Adrenal gland (tissue), 12 donors: ENCODE measurements around the gene FNDC3B. TPM values are rescaled to one million over a fixed set of nuclear protein-coding genes. Genes with fewer than 3 reads are reported as not detected.

ENCODE experiments used
- DNase-seq, 7 donors: peaks; one replicate each; pipeline ENCODE4 v3.0.0-alpha.2; 2019 to 2020
- H3K27ac ChIP-seq, 5 donors: fragments of 200-600 bp; sonication (generic) in 4 of 5; 1 replicate in 3 of 5; 2 replicates in 2 of 5; pipeline versions ENCODE4 v1.5.1 to v1.8.0; 2016 to 2020; ENCODE audit warnings: mild to moderate bottlenecking in 1 of 5
- H3K27me3 ChIP-seq: fragments of 200-600 bp; 2 replicates; pipeline ENCODE4 v1.8.0; 2021
- H3K36me3 ChIP-seq, 2 donors: fragments of 200-600 bp; replicated peaks in 1 of 2; 1 replicate in 1 of 2; 2 replicates in 1 of 2; pipeline versions ENCODE4 v1.5.1 to v1.8.0; 2018 to 2022
- H3K4me1 ChIP-seq, 2 donors: fragments of 200-600 bp; replicated peaks in 1 of 2; 1 replicate in 1 of 2; 2 replicates in 1 of 2; pipeline versions ENCODE4 v1.5.1 to v1.8.0; 2018 to 2021
- H3K4me3 ChIP-seq, 4 donors: fragments of 200-600 bp; sonication (generic) in 3 of 4; one replicate each; pipeline ENCODE4 v1.5.1; 2016 to 2018
- H3K9me3 ChIP-seq, 3 donors: fragments of 200-600 bp; sonication (generic) in 1 of 3; replicated peaks in 1 of 3; 1 replicate in 2 of 3; 2 replicates in 1 of 3; pipeline versions ENCODE4 v1.5.1 to v1.8.0; 2016 to 2021
- POLR2A ChIP-seq, 2 donors: fragments of 450-650 bp; IDR thresholded peaks; one replicate each; pipeline ENCODE4 v1.6.1; 2017; ENCODE audit warnings: antibody characterized with exemption in 2 of 2, mild to moderate bottlenecking in 2 of 2, moderate library complexity in 1 of 2
- WGBS, 4 donors: extraction: QIAGEN DNeasy Blood & Tissue Kit in 2 of 4; methylation state at CpG; one replicate each; pipeline versions ENCODE4 v1.1.5 to v1.1.7; 2013 to 2017; 5-methylcytosine and 5-hydroxymethylcytosine counted together
- intact Hi-C, 2 donors: fragments of 100-400 bp; cut with DNase I; formaldehyde crosslinking; loops; one replicate each; pipeline versions ENCODE4 v1.14.1 to v1.15.0; 2022 to 2023
- polyA plus RNA-seq, 3 donors: library from polyadenylated mRNA; stranded (reverse); fragments of 200-250 nt in 2 of 3; fragments of 350-450 nt in 1 of 3; fragmentation: Illumina TruSeq in 1 of 3; extraction: RNeasy Lipid Tissue Mini Kit (QIAGEN cat#74804) in 1 of 3; gene quantifications; one replicate each; pipeline ENCODE4 v1.2.3, GENCODE V29; 2013 to 2014
- total RNA-seq, 9 donors: library from RNA; depleted of rRNA in 4 of 9; stranded (reverse); fragments of >200 nt in 4 of 9; fragments of 120-200 nt in 1 of 9; fragmentation: NEBNext Ultra II Directional in 1 of 9; extraction: Animal tissue kit (Norgen Biotek cat#: 25700) in 1 of 9; gene quantifications; one replicate each; pipeline versions ENCODE4 v1.1.0 to v1.2.4, GENCODE V29; 2013 to 2023
- TF ChIP-seq, protein P1 (sequence below), 6 experiments: fragments of 450-650 bp in 4 of 6; fragments of 200-600 bp in 2 of 6; sonication (generic) in 1 of 6; IDR thresholded peaks; 1 replicate in 5 of 6; 2 replicates in 1 of 6; pipeline versions ENCODE4 v1.5.1 to v1.8.0; 2016 to 2021; ENCODE audit warnings: antibody characterized with exemption in 6 of 6, mild to moderate bottlenecking in 2 of 6, moderate library complexity in 1 of 6
- donor health status: healthy with polysubstance abuse.
- donor health status: Bipolar disorder and iron deficiency.
- donor health status: DM: yes; HTN: yes; CAD: no.
- donor health status: DM: no; HTN: no; CAD: no.
- donor health status: DM: no; HTN: no; CAD: no.
- donor health status: DM: yes; HTN: yes; CAD: no.

FNDC3B gene
- total and polyA plus RNA-seq, 12 donors: 9.9 to 228 (median 105) TPM

DNA sequence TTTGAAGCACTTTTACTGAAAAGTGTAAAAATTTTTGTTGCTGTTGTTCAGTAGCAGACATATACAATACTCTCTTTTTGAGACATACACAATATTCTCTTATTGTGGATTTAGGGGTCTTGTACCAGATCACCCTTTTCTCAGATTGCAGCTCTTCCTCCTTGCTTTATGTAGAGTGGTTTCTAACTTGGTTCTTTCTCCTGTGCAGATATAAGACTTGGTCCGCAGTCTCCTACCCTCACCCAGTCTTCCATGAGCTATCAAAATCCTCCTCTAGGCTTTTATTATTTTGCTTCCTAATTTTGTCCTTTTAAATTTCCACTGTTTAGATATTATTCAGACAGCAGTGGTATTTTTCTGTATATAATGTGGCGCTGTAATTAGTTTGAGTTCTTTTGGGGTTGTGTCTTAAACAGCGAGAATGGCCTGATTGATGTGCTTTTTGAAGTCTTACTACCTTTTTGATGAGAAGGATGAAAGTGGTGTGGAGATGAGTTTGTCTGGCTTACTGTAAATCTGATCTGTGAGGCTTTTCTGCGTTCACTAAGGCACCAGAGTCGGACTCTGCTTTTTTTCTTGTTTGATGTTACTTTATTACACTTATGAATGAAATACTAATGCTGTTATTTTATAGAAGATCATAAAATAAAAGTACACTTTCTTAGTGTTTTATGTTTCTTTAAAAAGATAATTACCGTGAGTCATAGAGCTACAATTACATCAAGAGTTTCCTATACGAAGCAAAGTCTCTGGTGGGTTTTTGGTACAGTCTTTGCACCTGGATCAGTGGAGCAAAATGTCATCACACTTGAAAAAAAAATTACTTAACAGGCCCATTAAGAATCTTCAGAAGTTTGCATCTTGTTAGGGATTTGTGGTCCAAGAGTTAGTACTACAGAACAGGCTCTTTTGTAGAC, 27.8 kb downstream of the FNDC3B start:
- H3K4me1 ChIP-seq: peaks cover 46 to 88% of the 10 kb centered on the region in 2 donors
- intact Hi-C loops: no loop called here
- TF ChIP-seq, protein P1, sequence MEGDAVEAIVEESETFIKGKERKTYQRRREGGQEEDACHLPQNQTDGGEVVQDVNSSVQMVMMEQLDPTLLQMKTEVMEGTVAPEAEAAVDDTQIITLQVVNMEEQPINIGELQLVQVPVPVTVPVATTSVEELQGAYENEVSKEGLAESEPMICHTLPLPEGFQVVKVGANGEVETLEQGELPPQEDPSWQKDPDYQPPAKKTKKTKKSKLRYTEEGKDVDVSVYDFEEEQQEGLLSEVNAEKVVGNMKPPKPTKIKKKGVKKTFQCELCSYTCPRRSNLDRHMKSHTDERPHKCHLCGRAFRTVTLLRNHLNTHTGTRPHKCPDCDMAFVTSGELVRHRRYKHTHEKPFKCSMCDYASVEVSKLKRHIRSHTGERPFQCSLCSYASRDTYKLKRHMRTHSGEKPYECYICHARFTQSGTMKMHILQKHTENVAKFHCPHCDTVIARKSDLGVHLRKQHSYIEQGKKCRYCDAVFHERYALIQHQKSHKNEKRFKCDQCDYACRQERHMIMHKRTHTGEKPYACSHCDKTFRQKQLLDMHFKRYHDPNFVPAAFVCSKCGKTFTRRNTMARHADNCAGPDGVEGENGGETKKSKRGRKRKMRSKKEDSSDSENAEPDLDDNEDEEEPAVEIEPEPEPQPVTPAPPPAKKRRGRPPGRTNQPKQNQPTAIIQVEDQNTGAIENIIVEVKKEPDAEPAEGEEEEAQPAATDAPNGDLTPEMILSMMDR (IDR thresholded peaks at IDR 0.05): no peak
- no peak for TF ChIP-seq POLR2A (IDR thresholded peaks at IDR 0.05)

DNA sequence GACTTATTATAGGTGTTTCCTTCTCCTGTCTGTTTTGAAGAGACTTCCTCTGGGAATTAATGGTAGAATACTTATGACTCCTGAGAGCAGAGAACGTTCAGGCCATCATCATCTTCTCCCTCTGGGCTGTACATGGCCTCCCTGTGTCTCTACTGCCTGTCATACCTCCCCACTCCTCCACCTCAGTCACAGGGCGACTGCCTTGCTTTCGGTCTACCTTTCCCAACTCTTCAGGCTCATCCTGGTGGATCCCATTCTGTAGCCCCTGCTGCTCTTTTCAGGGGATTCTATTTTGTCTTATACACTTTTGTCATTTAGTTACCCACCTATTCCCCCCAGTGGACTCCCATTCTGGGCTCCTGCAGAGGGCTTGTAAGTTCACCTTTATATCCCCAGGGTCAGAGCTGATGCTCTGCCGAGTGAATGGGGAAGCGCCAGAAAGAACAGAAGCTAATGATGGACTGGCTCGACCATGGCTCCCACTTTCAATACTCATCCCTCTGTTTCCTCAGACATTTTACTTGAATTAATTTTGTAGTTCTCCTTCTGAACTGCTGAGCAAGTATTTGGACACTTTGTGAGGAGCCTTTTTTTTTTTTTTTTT, 28.6 kb downstream of the FNDC3B start:
- Histone ChIP-seq H3K4me1 (peaks cover 50 to 88% of the 10 kb centered on the region in 2 donors), H3K36me3 (no peaks in the 10 kb centered on the region), H3K27ac (peak overlapping the region in 1 of 5 donors; percentile 38), H3K9me3 (no peaks in the 10 kb centered on the region), H3K4me3 (no peak overlapping the region), H3K27me3 (no peaks in the 10 kb centered on the region)
- WGBS, 4 donors: 72 to 87% (median 79%) methylated on average over 6 of the region's 6 CpGs
- no peak for DNase-seq
- TF ChIP-seq, protein P1 (IDR thresholded peaks at IDR 0.05): no peak
- no peak for TF ChIP-seq POLR2A (IDR thresholded peaks at IDR 0.05)
- intact Hi-C loops: no loop called here

More for the DNA sequence above, 27.8 kb downstream of the FNDC3B start:
- Histone ChIP-seq H3K27ac (peak overlapping the region in 1 of 5 donors; percentile 31), H3K9me3 (no peaks in the 10 kb centered on the region), H3K36me3 (no peaks in the 10 kb centered on the region), H3K27me3 (no peaks in the 10 kb centered on the region), H3K4me3 (no peak overlapping the region)
- 85 to 95% (median 90%) methylated on average over 7 of the region's 7 CpGs for WGBS, 4 donors
- no peak for DNase-seq

DNA sequence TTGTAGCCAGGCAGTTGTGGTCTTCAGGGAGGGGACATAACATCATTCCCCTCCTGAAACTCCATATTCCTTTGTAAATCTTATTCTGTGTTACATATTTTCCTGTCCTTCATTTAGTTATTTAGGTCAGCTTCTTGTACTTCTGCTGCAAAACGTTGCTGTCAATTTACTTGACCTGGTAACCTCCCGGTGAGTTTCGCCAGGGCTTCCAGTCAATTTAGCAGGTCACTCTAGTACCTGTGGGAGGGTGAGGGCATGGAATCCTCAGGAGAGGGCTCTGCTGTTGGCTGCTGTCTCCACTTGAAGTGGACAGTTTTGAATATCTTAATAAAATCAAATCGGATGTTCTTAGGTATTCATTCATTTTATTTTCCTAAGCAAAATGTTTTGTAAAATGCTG, 29.6 kb downstream of the FNDC3B start:
- H3K27me3 ChIP-seq: no peaks in the 10 kb centered on the region
- TF ChIP-seq, protein P1 (IDR thresholded peaks at IDR 0.05): no peak
- no peak for TF ChIP-seq POLR2A (IDR thresholded peaks at IDR 0.05)
- peaks cover 56 to 95% of the 10 kb centered on the region in 2 donors for H3K4me1 ChIP-seq
- H3K27ac ChIP-seq: peak overlapping the region in 3 of 5 donors; percentile 8 to 64 (median 18)
- no peak overlapping the region for H3K4me3 ChIP-seq
- H3K9me3 ChIP-seq: no peaks in the 10 kb centered on the region
- intact Hi-C loops: no loop called here
- no peak for DNase-seq
- WGBS, 4 donors: 42 to 49% (median 45%) methylated on average over 4 of the region's 4 CpGs
- H3K36me3 ChIP-seq: no peaks in the 10 kb centered on the region

DNA sequence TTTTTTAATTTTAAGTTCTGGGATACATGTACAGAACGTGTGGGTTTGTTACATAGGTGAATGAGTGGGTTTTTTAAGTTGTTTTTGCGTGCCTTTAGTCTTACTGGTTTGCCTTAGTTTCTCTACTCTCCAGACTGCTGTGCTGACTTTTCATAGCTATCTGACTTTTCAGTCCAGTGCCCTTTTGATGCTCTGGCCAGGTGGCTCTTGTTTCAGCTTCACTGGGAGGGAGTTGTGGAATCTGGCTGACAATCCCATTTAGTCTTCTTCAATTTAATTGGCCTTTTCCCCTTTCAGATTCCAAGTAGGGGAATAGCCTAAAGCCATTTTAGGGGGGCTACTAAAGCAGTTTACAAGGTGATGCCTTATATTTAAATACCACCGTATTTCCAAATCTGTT, 30.1 kb downstream of the FNDC3B start:
- peaks cover 61 to 96% of the 10 kb centered on the region in 2 donors for H3K4me1 ChIP-seq
- no peaks in the 10 kb centered on the region for H3K9me3 ChIP-seq
- no peak overlapping the region for H3K4me3 ChIP-seq
- no peaks in the 10 kb centered on the region for H3K27me3 ChIP-seq
- no peaks in the 10 kb centered on the region for H3K36me3 ChIP-seq
- DNase-seq: no peak
- intact Hi-C loops: no loop called here
- peak overlapping the region in 3 of 5 donors; percentile 18 to 64 (median 32) for H3K27ac ChIP-seq
- WGBS, 4 donors: 81 to 86% (median 85%) methylated on average over 3 of the region's 3 CpGs
- TF ChIP-seq, protein P1 (IDR thresholded peaks at IDR 0.05): no peak
- TF ChIP-seq POLR2A (IDR thresholded peaks at IDR 0.05): no peak
